Keratinocyte (primary cell): ENCODE measurements around the gene TXN. TPM values are rescaled to one million over a fixed set of nuclear protein-coding genes. Genes with fewer than 3 reads are reported as not detected.

ENCODE experiments used
- DNase-seq: peaks from one replicate; pipeline ENCODE4 v3.0.0-alpha.2; 2011; ENCODE audit warnings: low read depth, missing footprints, low spot score
- FAIRE-seq: peaks from 2 replicates; lab custom pipeline; 2011; peaks lifted over from hg19 to GRCh38; lab: Jason Lieb, UNC
- H2AFZ ChIP-seq: 2 replicates; pipeline ENCODE4 v1.6.0; 2012; ENCODE audit warnings: low read length, control low read depth, inconsistent platforms; ENCODE audit not compliant: control insufficient read depth
- H3K27ac ChIP-seq: 2 replicates; pipeline ENCODE4 v1.5.1; 2011; ENCODE audit warnings: low read length; ENCODE audit not compliant: control insufficient read depth, insufficient read depth
- H3K27me3 ChIP-seq: 3 replicates; pipeline ENCODE4 v1.6.0; 2011; ENCODE audit warnings: low read length; ENCODE audit not compliant: control insufficient read depth, insufficient read depth; ENCODE audit errors: extremely low read depth
- H3K36me3 ChIP-seq, 2 experiments: 2 replicates in 1 of 2; 3 replicates in 1 of 2; pipeline ENCODE4 v1.5.1; 2011; ENCODE audit warnings: low read length in 2 of 2, mild to moderate bottlenecking in 1 of 2; ENCODE audit not compliant: control insufficient read depth in 2 of 2, insufficient read depth in 2 of 2; ENCODE audit errors: extremely low read depth in 1 of 2
- H3K4me1 ChIP-seq: 3 replicates; pipeline ENCODE4 v1.5.1; 2011; ENCODE audit warnings: low read length; ENCODE audit not compliant: control insufficient read depth, insufficient read depth; ENCODE audit errors: extremely low read depth
- H3K4me2 ChIP-seq: 3 replicates; pipeline ENCODE4 v1.6.0; 2011; ENCODE audit warnings: low read depth, low read length; ENCODE audit not compliant: control insufficient read depth, insufficient read depth; ENCODE audit errors: extremely low read depth
- H3K4me3 ChIP-seq, 3 experiments: fragments of 200-600 bp in 1 of 3; sonication (generic) in 1 of 3; 2 replicates in 2 of 3; 3 replicates in 1 of 3; pipeline ENCODE4 v1.5.1; 2011 to 2016; ENCODE audit warnings: low read length in 3 of 3, mild to moderate bottlenecking in 3 of 3, control low read depth in 2 of 3, inconsistent platforms in 1 of 3, low read depth in 1 of 3, mixed read lengths in 1 of 3, mixed run types in 1 of 3, moderate library complexity in 1 of 3; ENCODE audit not compliant: control insufficient read depth in 2 of 3, insufficient read depth in 2 of 3; ENCODE audit errors: extremely low read depth in 1 of 3
- H3K79me2 ChIP-seq: 2 replicates; pipeline ENCODE4 v1.6.0; 2012; ENCODE audit warnings: low read length; ENCODE audit not compliant: control insufficient read depth, insufficient read depth
- H3K9ac ChIP-seq: 3 replicates; pipeline ENCODE4 v1.6.0; 2011; ENCODE audit warnings: low read length; ENCODE audit not compliant: control insufficient read depth, insufficient read depth; ENCODE audit errors: extremely low read depth
- H3K9me1 ChIP-seq: 3 replicates; pipeline ENCODE4 v1.6.0; 2011; ENCODE audit warnings: low read length; ENCODE audit not compliant: control insufficient read depth, insufficient read depth; ENCODE audit errors: extremely low read depth
- H3K9me3 ChIP-seq: 2 replicates; pipeline ENCODE4 v1.5.1; 2012; ENCODE audit warnings: low read depth, low read length; ENCODE audit not compliant: control insufficient read depth
- H4K20me1 ChIP-seq: 3 replicates; pipeline ENCODE4 v1.6.0; 2011; ENCODE audit warnings: low read length; ENCODE audit not compliant: control insufficient read depth, insufficient read depth; ENCODE audit errors: extremely low read depth
- CTCF ChIP-seq, 3 experiments: IDR thresholded peaks in 1 of 3; conservative IDR thresholded peaks in 1 of 3; optimal IDR thresholded peaks in 1 of 3; 2 replicates in 2 of 3; 3 replicates in 1 of 3; pipeline versions ENCODE3 to v1.5.1; 2011; ENCODE audit warnings: low read length in 3 of 3, mild to moderate bottlenecking in 3 of 3, moderate library complexity in 2 of 3, control low read depth in 1 of 3, inconsistent platforms in 1 of 3; ENCODE audit not compliant: insufficient read depth in 2 of 3; ENCODE audit errors: extremely low read depth in 1 of 3
- EZH2 ChIP-seq: IDR thresholded peaks from one replicate; pipeline ENCODE4 v1.6.1; 2012; ENCODE audit warnings: inconsistent platforms, mild to moderate bottlenecking, low read length, moderate library complexity
- dilution Hi-C: fragments of 300-500 bp; cut with MboI; formaldehyde crosslinking; loops from one replicate; pipeline ENCODE4 v1.7.0; 2020; ENCODE audit warnings: low sequenced_read_pairs; ENCODE audit not compliant: extremely low pct_ligation_motif_present
- polyA plus RNA-seq, 5 experiments: library from polyadenylated mRNA; depleted of rRNA in 3 of 5; stranded (reverse) in 3 of 5; stranded (forward) in 1 of 5; unstranded in 1 of 5; fragments of >200 nt; gene quantifications; 1 replicate in 1 of 5; 2 replicates in 3 of 5; 3 replicates in 1 of 5; pipeline versions ENCODE4 v1.2.1 to v1.2.3, GENCODE V29; 2011 to 2012; ENCODE audit warnings: missing spikeins in 2 of 5, low read depth in 1 of 5, low replicate concordance in 1 of 5

TXN gene
- polyA plus RNA-seq, 1 donor (not counting 4 experiments of a cell fraction or from before 2014, with no cell fraction given): 1,127 TPM

GRCh38 chr9:110228321-110228720 lies 28.0 kb downstream of the TXN start:
- DNase-seq (no peak), FAIRE-seq (no peak)
- dilution Hi-C loops: no loop called here
- H3K4me3 ChIP-seq: no peak overlapping the region
- H3K27me3 ChIP-seq: no peaks in the 10 kb centered on the region
- no peaks in the 10 kb centered on the region for H3K9me3 ChIP-seq
- H4K20me1 ChIP-seq: no peaks in the 10 kb centered on the region
- no peaks in the 10 kb centered on the region for H3K9me1 ChIP-seq
- no peaks in the 10 kb centered on the region for H3K4me1 ChIP-seq
- H3K79me2 ChIP-seq: no peaks in the 10 kb centered on the region
- H2AFZ ChIP-seq: no peak overlapping the region
- TF ChIP-seq EZH2 (no peak), CTCF (optimal IDR thresholded peaks at IDR 0.05 in 1 of 3, IDR thresholded peaks at IDR 0.05 in 1 of 3, conservative IDR thresholded peaks at IDR 0.05 in 1 of 3; ENCODE audit: extremely low read depth in 1 of 3, insufficient read depth in 2 of 3, low read length in 3 of 3) (no peak)
- no peak overlapping the region for H3K9ac ChIP-seq
- no peak overlapping the region for H3K27ac ChIP-seq
- no peak overlapping the region for H3K4me2 ChIP-seq
- H3K36me3 ChIP-seq: no peaks in the 10 kb centered on the region

- Histone ChIP-seq H2AFZ (no peak overlapping the region), H3K9ac (no peak overlapping the region), H3K4me3 (no peak overlapping the region), H3K9me1 (no peaks in the 10 kb centered on the region), H3K79me2 (no peaks in the 10 kb centered on the region), H3K27ac (no peak overlapping the region), H3K27me3 (no peaks in the 10 kb centered on the region), H3K4me1 (no peaks in the 10 kb centered on the region), H3K4me2 (no peak overlapping the region), H3K36me3 (no peaks in the 10 kb centered on the region), H3K9me3 (no peaks in the 10 kb centered on the region), H4K20me1 (no peaks in the 10 kb centered on the region)
- dilution Hi-C loops: no loop called here
- DNase-seq (no peak), FAIRE-seq (no peak)
- no peak for TF ChIP-seq CTCF (optimal IDR thresholded peaks at IDR 0.05 in 1 of 3, IDR thresholded peaks at IDR 0.05 in 1 of 3, conservative IDR thresholded peaks at IDR 0.05 in 1 of 3; ENCODE audit: extremely low read depth in 1 of 3, insufficient read depth in 2 of 3, low read length in 3 of 3)
- no peak for TF ChIP-seq EZH2
Observed at GRCh38 chr9:110224583-110224982, 31.7 kb downstream of the TXN start.
